Stimulated activated CD8-positive, alpha-beta memory T cell treated with anti-CD3 and anti-CD28 coated beads, Interleukin-15, amount 100 ng/mL, for 48 hours (primary cell): ENCODE measurements around the gene TMEM181.
"Not testable (repeated sequence)": the region's sequence is repeated elsewhere in the genome, so short reads cannot be mapped to it uniquely, and the experiment has no call there.

ENCODE experiments used
- DNase-seq, 2 donors: peaks; one replicate each; pipeline ENCODE4 v3.0.0-alpha.2; 2020; ENCODE audit warnings: low read depth in 2 of 2

The TMEM181 gene

GRCh38 chr6:158595223-158595622, 35.3 kb downstream of the TMEM181 start:
- DNase-seq: no peak

GRCh38 chr6:158596861-158597260, 37.0 kb downstream of the TMEM181 start:
- no peak for DNase-seq

- no peak for DNase-seq
Observed at GRCh38 chr6:158597565-158597964, 37.7 kb downstream of the TMEM181 start.

GRCh38 chr6:158599635-158600034, 39.7 kb downstream of the TMEM181 start:
- DNase-seq: no peak

GRCh38 chr6:158603261-158604047, 43.6 kb downstream of the TMEM181 start:
- DNase-seq: no peak

GRCh38 chr6:158604048-158604406, 44.1 kb downstream of the TMEM181 start:
- DNase-seq: no peak

- no peak for DNase-seq
Observed at GRCh38 chr6:158605266-158605878, 45.5 kb downstream of the TMEM181 start.

- not testable (repeated sequence) for DNase-seq
Observed at GRCh38 chr6:158606011-158606410, 46.1 kb downstream of the TMEM181 start.

- no peak for DNase-seq
Observed at GRCh38 chr6:158606935-158607334, 47.0 kb downstream of the TMEM181 start.

- no peak for DNase-seq
Observed at GRCh38 chr6:158607411-158608170, 47.7 kb downstream of the TMEM181 start.

GRCh38 chr6:158608221-158608620, 48.3 kb downstream of the TMEM181 start:
- no peak for DNase-seq

- DNase-seq: no peak
Observed at GRCh38 chr6:158609455-158610155, 49.7 kb downstream of the TMEM181 start.

- DNase-seq: no peak
Observed at GRCh38 chr6:158610319-158610968, 50.6 kb downstream of the TMEM181 start.

- DNase-seq: no peak
Observed at GRCh38 chr6:158611039-158611438, 51.1 kb downstream of the TMEM181 start.

GRCh38 chr6:158611541-158612370, 51.9 kb downstream of the TMEM181 start:
- no peak for DNase-seq

GRCh38 chr6:158614606-158615005, 54.7 kb downstream of the TMEM181 start:
- not testable (repeated sequence) for DNase-seq

GRCh38 chr6:158618289-158618688, 58.4 kb downstream of the TMEM181 start:
- not testable (repeated sequence) for DNase-seq

- DNase-seq: no peak
Observed at GRCh38 chr6:158619922-158620801, 60.3 kb downstream of the TMEM181 start.

- DNase-seq: no peak
Observed at GRCh38 chr6:158620963-158621693, 61.2 kb downstream of the TMEM181 start.
